NCI-H2227 treated with DMSO at 0.1 percent for 48 hours (cell line): ENCODE results near the gene KRABD2.
A peak's percentile ranks its signal among the peaks of the same experiment; 100 is the strongest.
"Not testable (repeated sequence)": the region's sequence is repeated elsewhere in the genome, so short reads cannot be mapped to it uniquely, and the experiment has no call there.

ENCODE experiments used
- DNase-seq: peaks from one replicate; lab custom pipeline; 2025; lab: John Stamatoyannopoulos, UW

Gene KRABD2

GRCh38 chr17:8360751-8361150, 15.8 kb downstream of the KRABD2 start:
- DNase-seq: no peak

GRCh38 chr17:8360260-8360659, 16.2 kb downstream of the KRABD2 start:
- DNase-seq: no peak

- DNase-seq: no peak
These were observed 16.7 kb downstream of the KRABD2 start for GRCh38 chr17:8359769-8360168.

DNA sequence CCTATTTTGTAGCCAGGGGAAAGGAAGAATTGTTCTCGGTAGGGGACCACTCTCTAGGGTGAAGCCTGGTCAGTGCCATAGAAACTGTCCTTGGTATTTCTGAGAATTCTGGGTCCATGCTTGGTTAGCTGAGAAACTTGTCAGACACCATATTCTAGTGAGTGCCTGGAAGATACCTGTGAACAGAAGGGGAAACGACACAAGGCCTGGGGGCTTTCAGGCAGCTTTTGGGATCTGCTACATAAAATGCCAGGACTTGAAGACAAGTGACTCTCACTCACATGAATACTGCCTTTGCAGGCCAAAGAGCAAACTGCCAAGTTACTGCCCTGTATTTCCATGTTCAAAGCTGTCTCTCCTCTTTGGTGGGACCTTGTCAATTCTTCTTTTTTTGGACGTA, 18.6 kb downstream of the KRABD2 start:
- no peak for DNase-seq

DNA sequence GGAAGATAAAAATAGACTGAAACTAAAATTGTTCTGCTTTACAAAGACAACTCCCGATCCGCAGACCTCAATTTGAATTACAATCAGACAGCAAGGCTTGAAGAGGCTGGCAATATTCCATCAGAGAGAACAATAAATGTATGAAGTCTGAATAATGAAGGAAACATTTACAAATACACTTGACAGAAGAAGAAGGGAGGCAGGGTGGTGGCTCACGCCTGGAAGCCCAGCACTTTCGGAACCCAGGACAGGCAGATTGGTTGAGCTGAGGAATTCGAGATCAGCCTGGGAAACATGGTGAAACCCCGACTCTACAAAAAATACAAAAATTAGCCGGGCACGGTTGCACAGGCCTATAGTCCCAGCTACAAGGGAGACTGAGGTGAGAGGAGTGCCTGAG, 22.3 kb downstream of the KRABD2 start:
- no peak for DNase-seq

DNA sequence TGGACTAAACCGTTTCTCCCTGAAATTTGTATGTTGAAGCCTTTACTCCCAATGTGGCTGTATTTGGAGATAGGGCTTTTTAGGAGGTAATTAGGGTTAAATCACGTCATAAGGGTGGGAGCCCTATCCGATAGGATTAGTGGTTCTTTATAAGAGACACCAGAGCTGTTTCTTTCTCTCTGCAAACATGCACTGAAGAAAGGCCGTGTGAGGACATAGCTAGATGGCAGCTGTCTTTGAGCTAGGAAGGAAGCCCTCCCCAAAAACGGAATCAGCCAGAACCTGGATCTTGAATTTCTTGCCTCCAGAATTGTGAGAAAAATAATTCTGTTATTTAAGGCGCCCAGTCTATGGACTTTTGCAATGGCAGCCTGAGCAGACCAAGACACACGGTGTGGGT, 22.8 kb downstream of the KRABD2 start:
- DNase-seq: no peak

DNA sequence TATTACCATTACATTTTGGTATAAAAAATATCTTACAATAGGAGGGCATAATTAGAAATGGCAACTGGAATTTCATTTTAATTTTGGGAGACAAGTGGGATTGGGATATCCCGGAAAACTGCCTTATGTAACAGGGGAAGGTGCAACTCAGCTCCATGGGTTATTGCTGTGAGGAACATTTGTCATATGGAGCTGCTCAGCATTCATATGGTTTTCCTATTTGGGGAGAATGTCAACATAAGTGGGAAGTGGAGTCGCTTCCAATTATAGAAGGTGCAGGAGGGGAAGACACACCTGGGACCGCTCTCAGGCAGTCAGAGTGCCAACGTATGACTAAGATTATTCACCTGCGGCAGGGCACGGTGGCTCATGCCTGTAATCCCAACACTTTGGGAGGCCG, 26.2 kb downstream of the KRABD2 start:
- no peak for DNase-seq

- DNase-seq: not testable (repeated sequence)
These were observed 29.5 kb downstream of the KRABD2 start for GRCh38 chr17:8347001-8347400.

DNA sequence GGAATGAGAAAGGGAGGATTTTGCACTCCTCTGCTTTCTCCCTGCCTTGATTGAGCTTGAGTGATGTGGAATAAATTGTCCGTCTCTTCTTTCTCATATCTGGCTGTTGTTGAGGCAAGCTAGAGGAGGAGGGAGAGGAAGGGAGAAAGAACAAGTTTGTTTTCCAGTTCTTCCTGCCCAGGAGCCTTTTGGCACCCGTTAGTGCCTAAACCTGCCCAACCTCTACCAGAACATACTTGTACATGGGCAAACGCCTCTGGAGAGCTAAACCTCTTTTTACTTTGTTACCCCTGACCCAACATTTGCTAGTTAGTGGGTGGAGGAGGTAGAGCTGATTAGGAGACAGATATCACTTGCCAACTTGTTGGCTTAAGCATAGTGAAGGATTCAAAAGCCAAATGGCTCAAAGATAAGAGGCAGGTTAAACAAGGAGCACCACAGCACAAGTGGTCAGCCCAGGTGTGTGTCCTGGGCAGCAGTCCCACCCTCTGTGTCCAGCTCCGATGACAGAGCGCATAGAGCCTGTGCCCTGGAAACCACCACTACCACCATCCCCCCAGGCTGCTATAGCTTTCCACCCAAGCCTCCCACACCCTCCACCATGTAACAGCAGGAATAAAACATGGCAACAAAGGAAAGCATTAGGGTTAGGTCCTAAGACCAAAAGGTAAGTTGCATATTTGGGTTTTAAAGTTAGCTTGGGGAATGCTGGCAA, 30.4 kb downstream of the KRABD2 start:
- no peak for DNase-seq

- DNase-seq: no peak
These were observed 31.3 kb downstream of the KRABD2 start for GRCh38 chr17:8345052-8345690.

DNA sequence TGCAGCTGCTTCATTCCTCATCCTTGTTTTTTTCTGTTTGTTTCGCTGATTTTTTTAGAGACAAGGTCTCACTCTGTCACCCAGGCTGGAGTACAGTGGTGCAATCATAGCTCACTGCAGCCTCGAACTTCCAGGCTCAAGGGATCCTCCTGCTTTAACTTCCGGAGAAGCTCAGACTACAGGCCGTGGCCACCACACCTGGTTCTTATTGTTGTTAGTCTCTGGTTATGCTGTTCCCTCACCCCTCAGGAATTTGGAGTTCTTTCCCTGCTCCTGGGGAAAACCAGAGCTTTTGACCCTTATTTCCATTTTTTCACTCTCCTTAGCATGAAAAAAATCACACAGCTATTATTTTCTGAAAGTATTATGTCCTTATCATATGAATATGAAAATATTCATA, 35.0 kb downstream of the KRABD2 start:
- DNase-seq: no peak

GRCh38 chr17:8339540-8339939, 37.0 kb downstream of the KRABD2 start, which contains the start of gene ODF4:
TSS of gene ODF4 (plus strand) at chr17:8339840. CDS start at chr17:8340052, 212 bp downstream.
- no peak for DNase-seq

GRCh38 chr17:8338753-8339140, 37.8 kb downstream of the KRABD2 start:
- no peak for DNase-seq

GRCh38 chr17:8337802-8338752, 38.4 kb downstream of the KRABD2 start:
- peak; percentile 15 for DNase-seq

DNA sequence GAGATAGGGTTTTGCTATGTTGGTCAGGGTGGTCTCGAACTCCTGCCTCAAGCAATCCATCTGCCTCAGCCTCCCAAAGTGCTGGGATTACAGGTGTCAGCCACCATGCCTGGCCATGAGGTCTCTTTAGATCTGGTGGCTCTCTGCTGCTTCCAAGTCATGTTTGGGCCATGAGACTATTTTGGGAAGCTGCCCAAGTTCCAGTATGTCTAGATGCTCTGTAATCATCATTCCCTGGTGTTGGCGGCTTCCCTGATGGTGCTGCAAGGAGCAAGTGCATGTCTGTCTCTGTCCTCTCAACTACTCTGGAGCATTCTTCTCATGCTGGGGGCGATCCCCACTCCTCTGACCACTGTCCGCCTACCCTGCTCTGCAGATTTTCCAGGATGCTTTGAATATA, 43.2 kb downstream of the KRABD2 start:
- no peak for DNase-seq

- no peak for DNase-seq
These were observed 43.8 kb downstream of the KRABD2 start for GRCh38 chr17:8332688-8333087.

DNA sequence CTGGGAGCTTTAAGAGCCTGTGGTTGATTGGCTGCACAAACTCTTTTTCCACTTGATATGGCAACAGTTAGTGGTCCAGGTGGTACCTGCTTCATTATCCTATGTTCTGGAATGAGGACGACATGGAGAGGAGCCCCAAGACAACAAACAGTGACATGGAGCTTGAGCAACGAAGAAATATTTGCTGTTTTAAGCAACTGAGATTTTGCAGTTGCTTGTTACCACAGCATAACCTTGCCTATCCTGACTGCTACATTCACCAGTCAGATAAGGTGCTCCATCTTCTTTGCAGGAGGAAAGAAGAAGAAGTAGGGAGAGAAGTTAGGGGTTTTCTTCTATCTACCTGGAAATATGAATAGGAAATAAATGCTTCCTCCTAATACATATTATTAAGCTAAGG, 44.4 kb downstream of the KRABD2 start:
- no peak for DNase-seq

GRCh38 chr17:8327303-8327649, 49.2 kb downstream of the KRABD2 start:
- DNase-seq: no peak
